ENCODE measurements around the gene CTTN. TPM values are rescaled to one million over a fixed set of nuclear protein-coding genes. Genes with fewer than 3 reads are reported as not detected.

CTTN gene
- total RNA-seq, 1 experiment from 2014 or later = 224 TPM

GRCh38 chr11:70398834-70399680 lies 728 bp downstream of the CTTN start:
- H3K27ac Mint-ChIP-seq = peak overlapping the region in 1 of 3 experiments; percentile 76; a peak in 2 of 7 replicates
- TF ChIP-seq, protein P1, sequence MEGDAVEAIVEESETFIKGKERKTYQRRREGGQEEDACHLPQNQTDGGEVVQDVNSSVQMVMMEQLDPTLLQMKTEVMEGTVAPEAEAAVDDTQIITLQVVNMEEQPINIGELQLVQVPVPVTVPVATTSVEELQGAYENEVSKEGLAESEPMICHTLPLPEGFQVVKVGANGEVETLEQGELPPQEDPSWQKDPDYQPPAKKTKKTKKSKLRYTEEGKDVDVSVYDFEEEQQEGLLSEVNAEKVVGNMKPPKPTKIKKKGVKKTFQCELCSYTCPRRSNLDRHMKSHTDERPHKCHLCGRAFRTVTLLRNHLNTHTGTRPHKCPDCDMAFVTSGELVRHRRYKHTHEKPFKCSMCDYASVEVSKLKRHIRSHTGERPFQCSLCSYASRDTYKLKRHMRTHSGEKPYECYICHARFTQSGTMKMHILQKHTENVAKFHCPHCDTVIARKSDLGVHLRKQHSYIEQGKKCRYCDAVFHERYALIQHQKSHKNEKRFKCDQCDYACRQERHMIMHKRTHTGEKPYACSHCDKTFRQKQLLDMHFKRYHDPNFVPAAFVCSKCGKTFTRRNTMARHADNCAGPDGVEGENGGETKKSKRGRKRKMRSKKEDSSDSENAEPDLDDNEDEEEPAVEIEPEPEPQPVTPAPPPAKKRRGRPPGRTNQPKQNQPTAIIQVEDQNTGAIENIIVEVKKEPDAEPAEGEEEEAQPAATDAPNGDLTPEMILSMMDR (conservative IDR thresholded peaks at IDR 0.05) = no peak
- Histone ChIP-seq H3K56ac (ENCODE audit: insufficient read length, low read depth, low read length) (no peak overlapping the region), H4K8ac (replicated peaks; ENCODE audit: insufficient read length, low read depth, low read length) (no peak overlapping the region), H3K4me2 (ENCODE audit: insufficient read depth, insufficient read length, low read length) (peak overlapping the region; percentile 89), H2BK20ac (ENCODE audit: low read depth, low read length, poor library complexity, severe bottlenecking) (no peak overlapping the region), H3K23me2 (ENCODE audit: insufficient read length, low read depth, low read length, poor library complexity, severe bottlenecking) (peaks cover 17% of the 10 kb centered on the region), H2BK15ac (ENCODE audit: low read depth, low read length) (no peak overlapping the region), H3T11ph (ENCODE audit: low read length) (no peak overlapping the region), H2AK5ac (ENCODE audit: insufficient read length, low read length) (no peak overlapping the region), H2BK120ac (ENCODE audit: low read depth, low read length, poor library complexity, severe bottlenecking) (no peak overlapping the region), H4K20me1 (ENCODE audit: control insufficient read depth, insufficient read depth, insufficient read length) (no peaks in the 10 kb centered on the region), H2AFZ (ENCODE audit: low read length) (no peak overlapping the region), H3K23ac (ENCODE audit: insufficient read length, low read depth, low read length) (no peak overlapping the region), H3K27ac (ENCODE audit: insufficient read length, low read depth, low read length) (no peak overlapping the region), H3K79me1 (ENCODE audit: insufficient read depth, low read depth, low read length, poor library complexity, severe bottlenecking) (peaks cover 2% of the 10 kb centered on the region), H3K9me3 (ENCODE audit: control insufficient read depth, low read depth, low read length) (no peaks in the 10 kb centered on the region), H3K9ac (ENCODE audit: extremely low read depth, insufficient read length, low read length) (peak overlapping the region; percentile 75), H4K91ac (ENCODE audit: insufficient read length, low read depth, low read length) (no peak overlapping the region), H2BK12ac (ENCODE audit: insufficient read length, low read depth, low read length) (no peak overlapping the region), H2BK5ac (ENCODE audit: insufficient read length, low read length) (no peak overlapping the region), H3K14ac (ENCODE audit: insufficient read depth, low read length) (peak overlapping the region; percentile 78; the same call in 1 of the 2 replicates), H4K5ac (ENCODE audit: insufficient read length, low read depth, low read length) (no peak overlapping the region), H3K79me2 (ENCODE audit: insufficient read depth, low read length) (peaks cover 26% of the 10 kb centered on the region; the same call in 1 of the 2 replicates), H3K27me3 (ENCODE audit: insufficient read depth, low read length) (no peaks in the 10 kb centered on the region), H3K18ac (ENCODE audit: insufficient read length, low read depth, low read length) (peak overlapping the region; percentile 71), H3K4ac (ENCODE audit: low read depth, low read length) (no peak overlapping the region), H3K4me1 (ENCODE audit: insufficient read depth, low read length) (no peaks in the 10 kb centered on the region)
- WGBS (ENCODE audit: extremely low coverage, insufficient read length, low lambda C conversion rate) = no CpG with 5 or more reads among the region's 42 CpGs
- peaks cover 13 to 29% (median 22%) of the 10 kb centered on the region in 3 experiments; a peak in 6 of 7 replicates for H3K36me3 Mint-ChIP-seq (ENCODE audit: insufficient read depth in 1 of 3, low read depth in 3 of 3)
- no peaks in the 10 kb centered on the region for H3K9me3 Mint-ChIP-seq
- DNase-seq = no peak
- H3K27me3 Mint-ChIP-seq (ENCODE audit: low read depth) = no peaks in the 10 kb centered on the region
- H3K4me3 Mint-ChIP-seq = peak overlapping the region; percentile 86 to 92
- peaks cover 25 to 26% of the 10 kb centered on the region in 2 experiments for H3K4me1 Mint-ChIP-seq

All from H9 (cell line).